H1 (cell line): Measurements from ENCODE around the gene SPINT2. TPM values are rescaled to one million over a fixed set of nuclear protein-coding genes. Genes with fewer than 3 reads are reported as not detected.
A peak's percentile ranks its signal among the peaks of the same experiment; 100 is the strongest.

Source experiments
- CTCF ChIA-PET: fragments of 300-600 bp; sonication (Branson Sonifier 250); formaldehyde crosslinking; loops from one replicate; lab custom pipeline; 2021; ENCODE audit not compliant: partially characterized antibody; lab: Charles Lee
- POLR2A ChIA-PET: fragments of 300-600 bp; sonication (Branson Sonifier 250); formaldehyde crosslinking; loops from one replicate; lab custom pipeline; 2021; ENCODE audit warnings: inconsistent platforms; ENCODE audit not compliant: partially characterized antibody; lab: Charles Lee
- DNase-seq, 2 experiments: peaks; one replicate each; pipeline versions ENCODE4 v3.0.0 to v3.0.0-alpha.2; 2010 to 2022; ENCODE audit warnings: low spot score in 2 of 2, low read depth in 1 of 2, mixed read lengths in 1 of 2
- FAIRE-seq: peaks from 2 replicates; lab custom pipeline; 2011; peaks lifted over from hg19 to GRCh38; lab: Jason Lieb, UNC
- H2AFZ ChIP-seq: 2 replicates; pipeline ENCODE4 v1.8.1; 2012; ENCODE audit warnings: low read length, inconsistent platforms
- H2AK5ac ChIP-seq: 2 replicates; pipeline ENCODE4 v1.6.1; 2013; ENCODE audit warnings: low read depth, low read length
- H2BK120ac ChIP-seq: replicated peaks from 2 replicates; pipeline ENCODE3; 2013; ENCODE audit warnings: low read depth, low read length, inconsistent platforms
- H2BK12ac ChIP-seq: 2 replicates; pipeline ENCODE4 v1.6.1; 2013; ENCODE audit warnings: low read depth, low read length
- H2BK15ac ChIP-seq: 2 replicates; pipeline ENCODE4 v1.6.1; 2013; ENCODE audit warnings: low read length
- H2BK20ac ChIP-seq: 2 replicates; pipeline ENCODE4 v1.6.1; 2013; ENCODE audit warnings: low read length
- H2BK5ac ChIP-seq: 2 replicates; pipeline ENCODE4 v1.6.1; 2013; ENCODE audit warnings: low read depth, low read length
- H3K14ac ChIP-seq: 2 replicates; pipeline ENCODE4 v1.6.1; 2013; ENCODE audit warnings: inconsistent platforms; ENCODE audit not compliant: insufficient read length
- H3K18ac ChIP-seq: 2 replicates; pipeline ENCODE4 v1.6.1; 2013; ENCODE audit warnings: low read length; ENCODE audit errors: extremely low read depth
- H3K23ac ChIP-seq: 2 replicates; pipeline ENCODE4 v1.6.1; 2013; ENCODE audit warnings: inconsistent platforms; ENCODE audit not compliant: insufficient read length
- H3K23me2 ChIP-seq: 2 replicates; pipeline ENCODE4 v1.6.1; 2013; ENCODE audit warnings: low read depth, low read length
- H3K27ac ChIP-seq: 2 replicates; pipeline ENCODE4 v1.6.1; 2011; ENCODE audit warnings: low read depth, low read length, inconsistent platforms
- H3K27me3 ChIP-seq, 4 experiments: replicated peaks in 1 of 4; 1 replicate in 1 of 4; 2 replicates in 3 of 4; pipeline versions ENCODE4 v1.6.1 to v1.8.1; 2011 to 2013; ENCODE audit warnings: low read length in 3 of 4, mild to moderate bottlenecking in 3 of 4, inconsistent platforms in 2 of 4, mixed read lengths in 2 of 4, moderate library complexity in 1 of 4; ENCODE audit not compliant: control insufficient read depth in 3 of 4, insufficient read depth in 3 of 4; ENCODE audit errors: extremely low read depth in 1 of 4
- H3K36me3 ChIP-seq, 4 experiments: 2 replicates each; pipeline versions ENCODE4 v1.6.1 to v1.8.1; 2011 to 2013; ENCODE audit warnings: mild to moderate bottlenecking in 4 of 4, low read length in 3 of 4, moderate library complexity in 2 of 4, control low read depth in 1 of 4, inconsistent platforms in 1 of 4; ENCODE audit not compliant: insufficient read depth in 4 of 4, control insufficient read depth in 2 of 4
- H3K4ac ChIP-seq: replicated peaks from 2 replicates; pipeline ENCODE3; 2013; ENCODE audit warnings: low read length, low read depth, mixed read lengths, inconsistent platforms; ENCODE audit not compliant: insufficient read length
- H3K4me1 ChIP-seq, 4 experiments: replicated peaks in 1 of 4; 1 replicate in 1 of 4; 2 replicates in 3 of 4; pipeline versions ENCODE4 v1.6.1 to v1.8.1; 2011 to 2013; ENCODE audit warnings: low read length in 3 of 4, inconsistent platforms in 2 of 4, mixed read lengths in 1 of 4; ENCODE audit not compliant: insufficient read depth in 4 of 4, control insufficient read depth in 3 of 4
- H3K4me2 ChIP-seq, 2 experiments: 2 replicates each; pipeline versions ENCODE4 v1.6.1 to v1.8.1; 2011 to 2013; ENCODE audit warnings: low read depth in 2 of 2, low read length in 2 of 2, control low read depth in 1 of 2, inconsistent platforms in 1 of 2, mild to moderate bottlenecking in 1 of 2; ENCODE audit not compliant: insufficient read depth in 1 of 2
- H3K4me3 ChIP-seq, 4 experiments: fragments of 200-600, 300-600 bp in 1 of 4; sonication (generic), shearing (Covaris generic), sonication (Bioruptor Twin) in 1 of 4; 2 replicates each; pipeline versions ENCODE4 v1.5.1 to v1.8.1; 2011 to 2016; ENCODE audit warnings: low read length in 4 of 4, low read depth in 3 of 4, control low read depth in 2 of 4, inconsistent platforms in 2 of 4, mild to moderate bottlenecking in 2 of 4, mixed read lengths in 1 of 4, moderate library complexity in 1 of 4; ENCODE audit not compliant: insufficient read depth in 2 of 4; ENCODE audit errors: extremely low read depth in 1 of 4
- H3K56ac ChIP-seq: replicated peaks from 2 replicates; pipeline ENCODE3; 2013; ENCODE audit warnings: low read depth, mild to moderate bottlenecking, mixed read lengths, low read length, inconsistent platforms; ENCODE audit not compliant: insufficient read length
- H3K79me1 ChIP-seq: 2 replicates; pipeline ENCODE4 v1.6.1; 2013; ENCODE audit warnings: low read depth, low read length, control low read depth
- H3K79me2 ChIP-seq, 2 experiments: 2 replicates each; pipeline versions ENCODE4 v1.6.1 to v1.8.1; 2012 to 2013; ENCODE audit warnings: low read length in 2 of 2, mild to moderate bottlenecking in 2 of 2, inconsistent platforms in 1 of 2; ENCODE audit not compliant: insufficient read depth in 2 of 2, control insufficient read depth in 1 of 2
- H3K9ac ChIP-seq, 4 experiments: replicated peaks in 1 of 4; 1 replicate in 1 of 4; 2 replicates in 3 of 4; pipeline versions ENCODE4 v1.6.1 to v1.8.1; 2011 to 2013; ENCODE audit warnings: low read depth in 3 of 4, low read length in 3 of 4, control low read depth in 2 of 4, mild to moderate bottlenecking in 2 of 4, moderate library complexity in 2 of 4, inconsistent platforms in 1 of 4; ENCODE audit errors: extremely low read depth in 1 of 4
- H3K9me3 ChIP-seq, 2 experiments: 2 replicates each; pipeline versions ENCODE4 v1.6.1 to v1.8.1; 2012 to 2013; ENCODE audit warnings: mild to moderate bottlenecking in 2 of 2, moderate library complexity in 2 of 2, control low read depth in 1 of 2, inconsistent platforms in 1 of 2, low read depth in 1 of 2, low read length in 1 of 2, mixed read lengths in 1 of 2; ENCODE audit not compliant: insufficient read depth in 2 of 2
- H4K20me1 ChIP-seq, 2 experiments: replicated peaks in 1 of 2; 2 replicates each; pipeline versions ENCODE3 to v1.8.1; 2011 to 2013; ENCODE audit warnings: inconsistent platforms in 2 of 2, low read length in 2 of 2, mild to moderate bottlenecking in 1 of 2; ENCODE audit not compliant: insufficient read depth in 2 of 2, control insufficient read depth in 1 of 2
- H4K5ac ChIP-seq: 2 replicates; pipeline ENCODE4 v1.6.1; 2013; ENCODE audit warnings: low read length, low read depth, mixed read lengths, inconsistent platforms; ENCODE audit not compliant: insufficient read length
- H4K8ac ChIP-seq: 2 replicates; pipeline ENCODE4 v1.8.0; 2013; ENCODE audit warnings: mild to moderate bottlenecking, moderate library complexity, low read length, inconsistent platforms; ENCODE audit not compliant: insufficient read depth; ENCODE audit errors: extremely low read depth
- H4K91ac ChIP-seq: replicated peaks from 2 replicates; pipeline ENCODE3; 2013; ENCODE audit warnings: low read length, mixed read lengths, inconsistent platforms; ENCODE audit not compliant: insufficient read length
- KDM4A ChIP-seq: IDR thresholded peaks from one replicate; pipeline ENCODE4 v1.7.1; 2012; ENCODE audit warnings: low read depth, mild to moderate bottlenecking, moderate library complexity, low read length, inconsistent platforms; ENCODE audit not compliant: severe bottlenecking
- RFX5 ChIP-seq: IDR thresholded peaks from 2 replicates; pipeline ENCODE4 v1.6.1; 2011; ENCODE audit warnings: low read depth, low read length, improper control_type of control experiment, borderline replicate concordance
- SIX5 ChIP-seq: IDR thresholded peaks from 2 replicates; pipeline ENCODE4 v1.6.1; 2011; ENCODE audit warnings: mild to moderate bottlenecking, low read depth, low read length
- TAF1 ChIP-seq: IDR thresholded peaks from 2 replicates; pipeline ENCODE4 v1.6.1; 2011; ENCODE audit warnings: mild to moderate bottlenecking, low read depth, low read length
- TAF7 ChIP-seq: optimal IDR thresholded peaks from 2 replicates; pipeline ENCODE3; 2011; ENCODE audit warnings: low read depth, mild to moderate bottlenecking, inconsistent platforms, low read length, moderate library complexity, borderline replicate concordance
- WGBS, 2 experiments: shearing (Covaris generic) in 1 of 2; methylation state at CpG; one replicate each; pipeline versions ENCODE4 v1.1.6 to v1.1.7; 2013 to 2015; ENCODE audit warnings: low lambda C conversion rate in 2 of 2, mixed read lengths in 2 of 2, inconsistent platforms in 1 of 2, low coverage in 1 of 2, missing lambda C conversion rate in 1 of 2; ENCODE audit not compliant: insufficient replicate concordance in 2 of 2, insufficient coverage in 1 of 2, insufficient read length in 1 of 2; ENCODE audit errors: extremely low coverage in 1 of 2, missing lambda C conversion rate in 1 of 2; 5-methylcytosine and 5-hydroxymethylcytosine counted together
- polyA plus RNA-seq, 7 experiments: library from polyadenylated mRNA; depleted of rRNA in 3 of 7; stranded (reverse) in 5 of 7; unstranded in 2 of 7; fragments of >200 nt in 5 of 7; fragments of 200-250 nt in 2 of 7; gene quantifications; 1 replicate in 5 of 7; 2 replicates in 1 of 7; 4 replicates in 1 of 7; pipeline versions ENCODE4 v1.2.1 to v1.2.3, GENCODE V29; 2011 to 2013; ENCODE audit warnings: missing spikeins in 2 of 7, mixed read lengths in 2 of 7
- total RNA-seq: library from RNA; stranded (reverse); fragmentation: NEBNext Ultra II Directional; extraction: Animal tissue kit (Norgen Biotek cat#: 25700); gene quantifications from 2 replicates; pipeline ENCODE4 v1.2.1, GENCODE V29; 2021

SPINT2 gene
- total and polyA plus RNA-seq, 2 of the 8 experiments (the other 6 are each of a cell fraction or from before 2014, with no cell fraction given), result 294 to 296 TPM

- no peak overlapping the region for H2AFZ ChIP-seq
- FAIRE-seq, result no peak
- no peak overlapping the region for H4K91ac ChIP-seq
- no peak overlapping the region for H2BK5ac ChIP-seq
- peaks cover 15% of the 10 kb centered on the region; the same call in 1 of the 2 replicates for H3K23me2 ChIP-seq
- peaks cover 0 to 11% (median 3%) of the 10 kb centered on the region in 4 experiments; a peak in 5 of 7 replicates for H3K4me1 ChIP-seq
- H3K23ac ChIP-seq, result no peak overlapping the region
- H3K14ac ChIP-seq, result no peak overlapping the region
- no peak overlapping the region for H2AK5ac ChIP-seq
- 44% methylated on average over 8 of the region's 8 CpGs; no CpG with 5 or more reads in 1 of the 2 experiments for WGBS, 2 experiments
- no peak overlapping the region for H3K56ac ChIP-seq
- H3K79me2 ChIP-seq, result peaks cover 0 to 12% of the 10 kb centered on the region in 2 experiments; a peak in 2 of 4 replicates
- H2BK20ac ChIP-seq, result no peak overlapping the region
- no peak for TF ChIP-seq RFX5
- TF ChIP-seq TAF1, result no peak
- 0 out of 2 replicates have a peak, but pooled peaks have one; percentile 11 for TF ChIP-seq SIX5
- no peak for TF ChIP-seq TAF7
- peak; percentile 2 for TF ChIP-seq KDM4A
- TF ChIP-seq, all 59 proteins: peak for 2
- no peaks in the 10 kb centered on the region for H3K9me3 ChIP-seq
- peaks cover 0 to 33% (median 18%) of the 10 kb centered on the region in 4 experiments; a peak in 6 of 7 replicates for H3K27me3 ChIP-seq
- H3K4me3 ChIP-seq, result peak overlapping the region in 3 of 4 experiments; percentile 26 to 52 (median 35); a peak in 6 of 8 replicates
- peak overlapping the region; percentile 44 for H3K4ac ChIP-seq
- H3K27ac ChIP-seq, result peak overlapping the region; percentile 73; the same call in 1 of the 2 replicates
- ChIA-PET CTCF (no interaction called here), POLR2A (interaction anchor here (0.9 kb wide), 1 partner anchor 13 kb away, joined by 5 read pairs; the partner anchor contains the start of gene C19orf33)
- H4K5ac ChIP-seq, result no peak overlapping the region
- H4K20me1 ChIP-seq, result peaks cover 0 to under 1% of the 10 kb centered on the region in 2 experiments
- H4K8ac ChIP-seq, result no peak overlapping the region; the same call in 1 of the 2 replicates
- H3K4me2 ChIP-seq, result peak overlapping the region; percentile 48 to 77
- H3K79me1 ChIP-seq, result peaks cover under 1% of the 10 kb centered on the region
- H3K36me3 ChIP-seq, result no peaks in the 10 kb centered on the region
- H2BK15ac ChIP-seq, result no peak overlapping the region
- H2BK12ac ChIP-seq, result peak overlapping the region; percentile 63; the same call in 1 of the 2 replicates
- H3K9ac ChIP-seq, result peak overlapping the region in 1 of 4 experiments; percentile 61; a peak in 1 of 7 replicates
- no peak overlapping the region; the same call in 1 of the 2 replicates for H3K18ac ChIP-seq
- no peak for DNase-seq
- H2BK120ac ChIP-seq, result no peak overlapping the region
Measured at GRCh38 chr19:38316477-38317067, 52.2 kb downstream of the SPINT2 start.
